Neural progenitor cell (in vitro differentiated cells): ENCODE measurements around the gene RPN2.

ENCODE experiments used
- EZH2 ChIP-seq: fragments of 200-600 bp; sonication (generic); IDR thresholded peaks from 2 replicates; pipeline ENCODE4 v1.6.1; 2017; ENCODE audit warnings: antibody characterized with exemption, mild to moderate bottlenecking, moderate library complexity
- EZH2phosphoT487 ChIP-seq: fragments of 200-600 bp; sonication (generic); IDR thresholded peaks from 2 replicates; pipeline ENCODE4 v1.6.1; 2017; ENCODE audit warnings: antibody characterized with exemption
- TF ChIP-seq, protein P1 (sequence below): fragments of 200-600 bp; sonication (generic); IDR thresholded peaks from 2 replicates; pipeline ENCODE4 v1.5.1; 2017; ENCODE audit warnings: antibody characterized with exemption, mild to moderate bottlenecking

- TF ChIP-seq, protein P1, sequence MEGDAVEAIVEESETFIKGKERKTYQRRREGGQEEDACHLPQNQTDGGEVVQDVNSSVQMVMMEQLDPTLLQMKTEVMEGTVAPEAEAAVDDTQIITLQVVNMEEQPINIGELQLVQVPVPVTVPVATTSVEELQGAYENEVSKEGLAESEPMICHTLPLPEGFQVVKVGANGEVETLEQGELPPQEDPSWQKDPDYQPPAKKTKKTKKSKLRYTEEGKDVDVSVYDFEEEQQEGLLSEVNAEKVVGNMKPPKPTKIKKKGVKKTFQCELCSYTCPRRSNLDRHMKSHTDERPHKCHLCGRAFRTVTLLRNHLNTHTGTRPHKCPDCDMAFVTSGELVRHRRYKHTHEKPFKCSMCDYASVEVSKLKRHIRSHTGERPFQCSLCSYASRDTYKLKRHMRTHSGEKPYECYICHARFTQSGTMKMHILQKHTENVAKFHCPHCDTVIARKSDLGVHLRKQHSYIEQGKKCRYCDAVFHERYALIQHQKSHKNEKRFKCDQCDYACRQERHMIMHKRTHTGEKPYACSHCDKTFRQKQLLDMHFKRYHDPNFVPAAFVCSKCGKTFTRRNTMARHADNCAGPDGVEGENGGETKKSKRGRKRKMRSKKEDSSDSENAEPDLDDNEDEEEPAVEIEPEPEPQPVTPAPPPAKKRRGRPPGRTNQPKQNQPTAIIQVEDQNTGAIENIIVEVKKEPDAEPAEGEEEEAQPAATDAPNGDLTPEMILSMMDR, result no peak
- TF ChIP-seq EZH2 (no peak), EZH2phosphoT487 (no peak)
These were observed 100.7 kb downstream of the RPN2 start for GRCh38 chr20:37279820-37280219.
